ENCODE results near the gene SPECC1. TPM values are rescaled to one million over a fixed set of nuclear protein-coding genes. Genes with fewer than 3 reads are reported as not detected.
"Not testable (repeated sequence)": the region's sequence is repeated elsewhere in the genome, so short reads cannot be mapped to it uniquely, and the experiment has no call there.

SPECC1 gene
- total and polyA plus RNA-seq, 2 donors (not counting 3 experiments of a cell fraction or from before 2014, with no cell fraction given), result 5.3 to 20.4 TPM

DNA sequence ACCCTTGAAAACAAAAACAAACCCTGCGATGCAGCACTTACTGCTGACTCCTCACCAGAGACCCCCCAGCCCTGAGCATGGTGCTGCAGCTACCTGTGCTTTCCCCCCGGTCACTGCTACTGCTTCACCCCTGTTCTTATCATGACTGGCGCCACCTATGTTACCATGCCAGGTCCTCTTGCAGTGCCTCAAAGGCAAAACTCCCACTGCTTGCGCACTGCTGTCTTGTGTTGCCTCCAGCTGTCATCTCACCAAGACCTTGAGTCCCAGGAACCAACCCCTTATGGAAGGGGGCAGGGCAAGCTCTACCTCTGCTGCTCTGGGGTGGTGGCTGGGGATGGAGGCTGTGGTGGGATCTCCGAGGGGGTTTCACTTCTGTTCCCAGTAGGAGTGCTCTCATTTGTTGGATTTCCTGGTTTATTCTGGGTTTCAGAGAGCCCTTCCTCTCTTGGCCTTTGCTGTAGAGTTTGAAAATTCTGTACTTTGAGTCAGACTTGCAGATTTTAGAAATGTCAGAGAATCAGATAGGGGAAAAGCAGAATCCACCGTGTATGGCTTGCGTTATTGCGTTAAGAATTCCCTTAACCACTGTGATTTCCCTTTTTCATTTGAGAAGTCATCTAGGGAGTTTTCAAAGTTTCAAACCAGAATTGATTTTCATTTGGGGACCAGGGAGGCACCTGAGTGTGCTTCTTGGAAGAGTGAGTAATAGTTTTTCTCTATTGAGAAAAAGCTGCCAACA is 96.6 kb downstream of the SPECC1 start:
- no peaks in the 10 kb centered on the region for H3K4me1 ChIP-seq (ENCODE audit: control insufficient read depth, extremely low read depth, insufficient read depth, low read length)
- dilution Hi-C loops (cut with MboI; ENCODE audit: extremely low pct_ligation_motif_present, low sequenced_read_pairs), result no loop called here
- H2AFZ ChIP-seq (ENCODE audit: low read depth, low read length), result no peak overlapping the region
- no peak overlapping the region for H3K27ac ChIP-seq (ENCODE audit: insufficient read depth, low read depth, low read length)
- ChIA-PET POLR2A (no interaction called here), CTCF (no interaction called here)
- FAIRE-seq (no peak), DNase-seq (ENCODE audit: low read depth, low spot score) (no peak)
- no peak for TF ChIP-seq POLR2A (IDR thresholded peaks at IDR 0.05; ENCODE audit: low read depth, low read length)
- TF ChIP-seq POLR2AphosphoS5 (IDR thresholded peaks at IDR 0.05; ENCODE audit: insufficient read depth, low read depth, low read length), result no peak
- intact Hi-C loops (cut with micrococcal nuclease), result no loop called here
- no TSS peak for BruUV-seq (replicated peaks)
- H3K79me2 ChIP-seq (ENCODE audit: control insufficient read depth, insufficient read depth, low read length), result no peaks in the 10 kb centered on the region
- H3K9me3 ChIP-seq (replicated peaks; ENCODE audit: control insufficient read depth, insufficient read depth, low read length), result no peaks in the 10 kb centered on the region
- no peak overlapping the region for H3K4me3 ChIP-seq (replicated peaks in 1 of 3; ENCODE audit: insufficient read depth in 1 of 3, low read depth in 1 of 3, low read length in 3 of 3)
- H3K9me1 ChIP-seq (replicated peaks; ENCODE audit: control insufficient read depth, extremely low read depth, insufficient read depth, low read length), result no peaks in the 10 kb centered on the region
- H3K4me2 ChIP-seq (ENCODE audit: insufficient read depth, low read length), result no peak overlapping the region
- no peak overlapping the region for H3K9ac ChIP-seq (replicated peaks; ENCODE audit: extremely low read depth, insufficient read depth, low read length)
- no peaks in the 10 kb centered on the region for H4K20me1 ChIP-seq (replicated peaks; ENCODE audit: control insufficient read depth, extremely low read depth, insufficient read depth, low read length)
- peaks cover 2 to 7% of the 10 kb centered on the region in 2 experiments for H3K27me3 ChIP-seq (ENCODE audit: control insufficient read depth in 2 of 2, insufficient read depth in 2 of 2, low read length in 2 of 2)
- no peaks in the 10 kb centered on the region for H3K36me3 ChIP-seq (ENCODE audit: control insufficient read depth in 2 of 2, extremely low read depth in 1 of 2, insufficient read depth in 2 of 2, low read length in 2 of 2)

DNA sequence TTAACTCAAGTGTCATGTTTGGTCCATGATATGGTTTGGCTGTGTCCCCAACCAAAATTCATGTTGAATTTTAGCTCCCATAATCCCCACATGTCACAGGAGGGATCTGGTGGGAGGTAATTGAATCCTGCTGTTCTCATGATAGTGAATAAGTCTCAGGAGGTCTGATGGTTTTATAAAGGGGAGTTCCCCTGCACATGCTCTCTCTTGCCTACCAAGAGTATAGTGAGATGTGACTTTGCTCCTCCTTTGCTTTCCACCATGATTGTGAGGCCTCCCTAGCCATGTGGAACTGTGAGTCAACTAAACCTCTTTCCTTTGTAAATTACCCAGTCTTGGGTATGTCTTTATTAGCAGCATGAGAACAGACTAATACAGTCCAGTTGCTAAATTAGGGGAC is 97.3 kb downstream of the SPECC1 start:
- H3K4me3 ChIP-seq (replicated peaks in 1 of 3; ENCODE audit: insufficient read depth in 1 of 3, low read depth in 1 of 3, low read length in 3 of 3); H3K4me2 ChIP-seq (ENCODE audit: insufficient read depth, low read length); H3K27ac ChIP-seq (ENCODE audit: insufficient read depth, low read depth, low read length); H2AFZ ChIP-seq (ENCODE audit: low read depth, low read length); BruUV-seq (replicated peaks); H3K9me1 ChIP-seq (replicated peaks; ENCODE audit: control insufficient read depth, extremely low read depth, insufficient read depth, low read length); intact Hi-C loops (cut with micrococcal nuclease); H4K20me1 ChIP-seq (replicated peaks; ENCODE audit: control insufficient read depth, extremely low read depth, insufficient read depth, low read length); CTCF ChIA-PET; H3K27me3 ChIP-seq (ENCODE audit: control insufficient read depth in 2 of 2, insufficient read depth in 2 of 2, low read length in 2 of 2); DNase-seq (ENCODE audit: low read depth, low spot score); POLR2A ChIA-PET; dilution Hi-C loops (cut with MboI; ENCODE audit: extremely low pct_ligation_motif_present, low sequenced_read_pairs); H3K36me3 ChIP-seq (ENCODE audit: control insufficient read depth in 2 of 2, extremely low read depth in 1 of 2, insufficient read depth in 2 of 2, low read length in 2 of 2); FAIRE-seq; H3K4me1 ChIP-seq (ENCODE audit: control insufficient read depth, extremely low read depth, insufficient read depth, low read length); H3K79me2 ChIP-seq (ENCODE audit: control insufficient read depth, insufficient read depth, low read length); H3K9ac ChIP-seq (replicated peaks; ENCODE audit: extremely low read depth, insufficient read depth, low read length); H3K9me3 ChIP-seq (replicated peaks; ENCODE audit: control insufficient read depth, insufficient read depth, low read length): not testable (repeated sequence)
